Heart right ventricle (tissue), 16 donors: ENCODE measurements around the gene FMO2. TPM values are rescaled to one million over a fixed set of nuclear protein-coding genes. Genes with fewer than 3 reads are reported as not detected.

ENCODE experiments used
- ATAC-seq, 8 donors: fragments of 200-7000 bp; cut with Tn5 transposase; one replicate each; pipeline ENCODE4 v1.9.1; 2020; ENCODE audit warnings: mild to moderate bottlenecking in 8 of 8, moderate library complexity in 8 of 8, moderate number of reproducible peaks in 1 of 8
- DNase-seq, 2 donors: peaks; one replicate each; pipeline ENCODE4 v3.0.0-alpha.2; 2020
- H3K27ac ChIP-seq, 10 donors: fragments of 200-600 bp; sonication (generic) in 2 of 10; one replicate each; pipeline versions ENCODE4 v1.5.0 to v1.8.0; 2020 to 2022; ENCODE audit warnings: mild to moderate bottlenecking in 3 of 10
- H3K27me3 ChIP-seq, 7 donors: fragments of 200-600 bp; one replicate each; pipeline ENCODE4 v1.8.0; 2021 to 2022; ENCODE audit warnings: mild to moderate bottlenecking in 2 of 7
- H3K36me3 ChIP-seq, 9 donors: fragments of 200-600 bp; sonication (generic) in 1 of 9; one replicate each; pipeline versions ENCODE4 v1.5.0 to v1.8.0; 2020 to 2022; ENCODE audit warnings: mild to moderate bottlenecking in 2 of 9
- H3K4me1 ChIP-seq, 9 donors: fragments of 200-600 bp; sonication (generic) in 1 of 9; one replicate each; pipeline versions ENCODE4 v1.5.0 to v1.8.0; 2020 to 2022; ENCODE audit warnings: mild to moderate bottlenecking in 4 of 9
- H3K4me3 ChIP-seq, 10 donors: fragments of 200-600 bp; sonication (generic) in 2 of 10; one replicate each; pipeline versions ENCODE4 v1.5.0 to v1.8.0; 2020 to 2022; ENCODE audit warnings: mild to moderate bottlenecking in 7 of 10, moderate library complexity in 2 of 10
- H3K9me3 ChIP-seq, 11 donors: fragments of 200-600 bp in 10 of 11; sonication (generic) in 2 of 11; one replicate each; pipeline versions ENCODE4 v1.5.0 to v1.8.0; 2013 to 2022; ENCODE audit warnings: mild to moderate bottlenecking in 2 of 11, control low read depth in 1 of 11, moderate library complexity in 1 of 11
- CTCF ChIP-seq, 9 donors: fragments of 200-600 bp; sonication (generic) in 2 of 9; IDR thresholded peaks; one replicate each; pipeline versions ENCODE4 v1.5.0 to v1.8.0; 2021 to 2022; ENCODE audit warnings: antibody characterized with exemption in 9 of 9, mild to moderate bottlenecking in 5 of 9, moderate library complexity in 1 of 9
- WGBS, 2 donors: extraction: QIAGEN DNeasy Blood & Tissue Kit; methylation state at CpG; one replicate each; pipeline ENCODE4 v1.1.7; 2013; ENCODE audit warnings: inconsistent platforms in 1 of 2; 5-methylcytosine and 5-hydroxymethylcytosine counted together
- intact Hi-C, 10 donors: fragments of 100-400 bp; cut with DNase I; formaldehyde crosslinking; loops; one replicate each; pipeline versions ENCODE4 v1.11.1 to v1.14.2; 2022
- polyA plus RNA-seq, 2 donors: library from polyadenylated mRNA; stranded (reverse); fragments of 200-250 nt; gene quantifications; one replicate each; pipeline ENCODE4 v1.2.3, GENCODE V29; 2013
- total RNA-seq, 10 donors: library from RNA; stranded (reverse); fragmentation: NEBNext Ultra II Directional in 3 of 10; extraction: Animal tissue kit (Norgen Biotek cat#: 25700) in 3 of 10; gene quantifications; one replicate each; pipeline versions ENCODE4 v1.2.1 to v1.2.4, GENCODE V29; 2021 to 2023
- donor health status: Arrhythmogenic right ventricular cardiomyopathy.
- donor health status: ischemic (EF 13 %, LVEDD 7.1; RV severe dilation, severe dysfunction).
- donor health status: healthy with polysubstance abuse.
- donor health status: DM: no; HTN: yes; CAD: no.
- donor health status: DM: no; HTN: no; CAD: no.
- donor health status: ischemic (EF 25% LVEDD 6.9; RV normal size, moderate dysfunction).
- donor health status: ischemic (EF 25% LVEDD 5.7; RV mildly dilated, moderate dysfunction).
- donor health status: healthy.
- donor health status: DM: yes; HTN: yes; CAD: no.
- donor health status: Ischemic cardiomyopathy.
- donor health status: ischemic (EF 35%, LVEDD 5.7; RV mildly dilated, moderate dysfunction).
- donor health status: nonischemic (EF 11% LVEDD 7.7; RV severe dilation, severe dysfunction).
- donor health status: DM: yes; HTN: yes; CAD: no.
- donor health status: PGD.
- donor health status: ischemic (EF 29% LVEDD 5.4; RV normal size, mild dysfunction).
- donor health status: nonischemic (EF 23%, LVEDD 6.1; RV moderate dilation, normal function).

FMO2 gene
- total and polyA plus RNA-seq, 12 donors = 7.6 to 78.5 (median 28.7) TPM

DNA sequence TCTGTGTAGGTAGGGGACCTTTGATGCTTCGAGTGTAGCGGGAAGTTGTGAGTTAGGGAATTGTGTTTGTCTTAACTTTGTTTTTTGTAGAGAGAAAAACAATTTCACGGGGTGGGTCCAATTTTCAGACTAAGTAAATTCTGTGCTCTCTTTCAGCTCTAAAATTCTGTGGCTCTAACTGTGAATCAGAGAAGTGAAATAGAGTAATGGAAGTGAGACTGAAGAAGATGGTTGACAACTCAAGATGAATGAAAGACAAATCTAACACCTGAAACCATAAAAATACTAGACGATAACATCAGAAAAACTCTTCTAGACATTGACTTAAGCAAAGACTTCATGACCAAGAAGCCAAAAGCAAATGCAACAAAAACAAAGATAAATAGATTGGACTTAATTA lies 58.8 kb downstream of the FMO2 start:
- DNase-seq (no peak), ATAC-seq (no peak)
- Histone ChIP-seq H3K4me1 (no peaks in the 10 kb centered on the region), H3K9me3 (peaks cover 0 to 18% (median 5%) of the 10 kb centered on the region in 11 donors), H3K27me3 (no peaks in the 10 kb centered on the region), H3K27ac (no peak overlapping the region), H3K36me3 (no peaks in the 10 kb centered on the region), H3K4me3 (no peak overlapping the region)
- TF ChIP-seq CTCF (IDR thresholded peaks at IDR 0.05) = no peak
- WGBS, 2 donors = 91% methylated on average over 4 of the region's 4 CpGs
- intact Hi-C loops = loop anchor here in 3 of 10 donors (2.0 to 10.0 kb wide), 2 partner anchors 69 to 161 kb away; no protein-coding TSS in a partner anchor

DNA sequence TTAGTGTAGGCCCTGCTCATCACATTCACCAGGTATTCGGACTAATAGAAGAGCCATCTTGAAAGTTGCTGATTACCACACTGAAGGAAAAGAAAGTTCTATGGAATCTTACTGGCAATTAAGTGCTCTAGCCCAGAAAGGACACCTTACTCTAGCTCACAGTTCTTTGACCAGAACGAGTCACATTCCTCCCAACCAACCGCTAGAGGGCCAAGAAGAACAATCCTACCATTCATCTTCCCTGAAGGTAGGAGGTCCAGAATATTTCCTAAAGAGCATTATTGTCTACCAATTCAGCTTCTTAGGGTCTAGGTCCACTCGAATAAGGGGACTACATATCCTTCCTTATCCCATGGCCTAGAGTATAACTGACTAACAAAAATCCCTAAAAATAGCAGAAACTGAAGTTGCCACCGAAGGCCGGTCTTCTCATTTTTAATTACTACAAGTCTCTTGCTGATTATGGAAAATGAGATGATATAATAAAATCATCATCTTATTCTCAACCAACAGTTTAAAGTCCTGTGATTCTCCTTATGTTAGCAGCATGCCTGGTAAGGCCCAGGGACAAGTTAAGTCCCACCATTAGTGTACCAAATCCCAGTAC lies 60.5 kb downstream of the FMO2 start:
- peaks cover 0 to 7% (median 0%) of the 10 kb centered on the region in 9 donors for H3K4me1 ChIP-seq
- peaks cover 0 to 5% (median 0%) of the 10 kb centered on the region in 11 donors for H3K9me3 ChIP-seq
- peaks cover 0 to 6% (median 0%) of the 10 kb centered on the region in 7 donors for H3K27me3 ChIP-seq
- DNase-seq (no peak), ATAC-seq (peak in 6 of 8 donors; percentile 55 to 80 (median 64))
- peak in 8 of 9 donors; percentile 62 to 78 (median 68) for TF ChIP-seq CTCF (IDR thresholded peaks at IDR 0.05)
- no peak overlapping the region for H3K4me3 ChIP-seq
- no peaks in the 10 kb centered on the region for H3K36me3 ChIP-seq
- WGBS, 2 donors = 40 to 42% methylated on average over 6 of the region's 6 CpGs
- intact Hi-C loops = loop anchor here in 8 of 10 donors (1.0 to 10.0 kb wide), 5 partner anchors 67 to 159 kb away; partner anchors contain the start of gene FMO4 (in 4 of the 8)
- H3K27ac ChIP-seq = no peak overlapping the region

DNA sequence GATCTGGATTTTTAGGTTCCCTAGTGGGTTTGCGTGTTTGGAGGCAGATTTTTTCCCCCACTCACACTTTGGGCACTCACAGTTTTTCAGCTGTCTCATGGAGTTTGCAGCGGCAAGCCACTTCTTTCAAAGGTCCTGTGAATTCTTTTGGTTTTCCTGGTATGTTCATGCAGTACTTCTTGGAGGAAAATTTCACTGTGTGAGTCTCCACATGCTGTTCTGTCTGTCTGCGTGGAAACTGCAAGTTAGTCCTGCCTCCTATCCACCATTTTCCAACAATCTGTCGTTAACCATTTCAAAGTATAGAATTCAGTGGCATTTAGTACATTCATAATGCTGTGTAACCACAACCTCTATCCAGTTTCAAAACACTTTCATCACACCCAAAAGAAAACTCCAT lies 62.4 kb downstream of the FMO2 start:
- Histone ChIP-seq H3K4me1 (peaks cover 0 to 16% (median 4%) of the 10 kb centered on the region in 9 donors), H3K27me3 (peaks cover 0 to 23% (median 0%) of the 10 kb centered on the region in 7 donors), H3K36me3 (no peaks in the 10 kb centered on the region), H3K27ac (no peak overlapping the region), H3K4me3 (no peak overlapping the region), H3K9me3 (no peaks in the 10 kb centered on the region)
- intact Hi-C loops = loop anchor here in 6 of 10 donors (2.0 to 10.0 kb wide), 4 partner anchors 65 to 157 kb away; partner anchors contain the start of gene FMO4 (in 3 of the 6)
- ATAC-seq (no peak), DNase-seq (no peak)
- TF ChIP-seq CTCF (IDR thresholded peaks at IDR 0.05) = no peak
- WGBS, 2 donors = 92 to 95% methylated on average over 4 of the region's 4 CpGs

DNA sequence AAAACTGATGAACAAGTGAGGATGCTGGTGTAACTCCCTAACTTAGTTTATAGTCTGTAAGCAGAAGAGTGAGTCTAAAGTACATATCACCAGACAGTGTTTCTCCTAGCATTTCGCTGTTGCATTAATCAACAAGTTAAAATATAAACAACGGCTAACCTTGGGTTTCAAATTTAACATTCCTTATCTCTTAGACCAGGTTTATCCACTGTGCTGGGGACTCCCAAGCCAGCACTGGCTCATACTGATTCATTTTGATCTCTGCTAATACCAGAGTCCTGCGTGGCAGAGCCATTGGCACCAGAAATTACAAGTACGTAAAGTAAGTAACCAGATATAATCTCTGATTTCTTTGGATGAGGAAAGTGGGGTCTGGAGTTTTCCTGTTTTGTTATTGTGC lies 63.2 kb downstream of the FMO2 start, which contains the start of gene FMO1:
Gene FMO1, plus strand, starts transcription at position 193 of the 400 bp plus-strand sequence. CDS start 9,594 bp downstream, outside the sequence.
- ATAC-seq = no peak
- TF ChIP-seq CTCF (IDR thresholded peaks at IDR 0.05) = no peak
- intact Hi-C loops = loop anchor here in 4 of 10 donors (2.0 to 10.0 kb wide), 4 partner anchors 64 to 156 kb away; partner anchors contain the start of gene FMO4 (in 3 of the 4)
- no peaks in the 10 kb centered on the region for H3K9me3 ChIP-seq
- peaks cover 0 to 26% (median 2%) of the 10 kb centered on the region in 7 donors for H3K27me3 ChIP-seq
- no peak for DNase-seq
- no peak within 1 kb of the TSS for H3K4me3 ChIP-seq
- no peak within 1 kb of the TSS for H3K27ac ChIP-seq
- H3K4me1 ChIP-seq = peaks cover 0 to 16% (median 4%) of the 10 kb centered on the region in 9 donors
- no peaks in the 10 kb centered on the region for H3K36me3 ChIP-seq
- 69 to 77% methylated on average over 4 of the region's 4 CpGs for WGBS, 2 donors
